NAMALWA (cell line): ENCODE results near the gene OPA3.
"Not testable (repeated sequence)": the region's sequence is repeated elsewhere in the genome, so short reads cannot be mapped to it uniquely, and the experiment has no call there.

Experiments used
- DNase-seq: peaks from one replicate; pipeline ENCODE4 v3.0.0-alpha.2; 2015; ENCODE audit warnings: low spot score

The OPA3 gene

DNA sequence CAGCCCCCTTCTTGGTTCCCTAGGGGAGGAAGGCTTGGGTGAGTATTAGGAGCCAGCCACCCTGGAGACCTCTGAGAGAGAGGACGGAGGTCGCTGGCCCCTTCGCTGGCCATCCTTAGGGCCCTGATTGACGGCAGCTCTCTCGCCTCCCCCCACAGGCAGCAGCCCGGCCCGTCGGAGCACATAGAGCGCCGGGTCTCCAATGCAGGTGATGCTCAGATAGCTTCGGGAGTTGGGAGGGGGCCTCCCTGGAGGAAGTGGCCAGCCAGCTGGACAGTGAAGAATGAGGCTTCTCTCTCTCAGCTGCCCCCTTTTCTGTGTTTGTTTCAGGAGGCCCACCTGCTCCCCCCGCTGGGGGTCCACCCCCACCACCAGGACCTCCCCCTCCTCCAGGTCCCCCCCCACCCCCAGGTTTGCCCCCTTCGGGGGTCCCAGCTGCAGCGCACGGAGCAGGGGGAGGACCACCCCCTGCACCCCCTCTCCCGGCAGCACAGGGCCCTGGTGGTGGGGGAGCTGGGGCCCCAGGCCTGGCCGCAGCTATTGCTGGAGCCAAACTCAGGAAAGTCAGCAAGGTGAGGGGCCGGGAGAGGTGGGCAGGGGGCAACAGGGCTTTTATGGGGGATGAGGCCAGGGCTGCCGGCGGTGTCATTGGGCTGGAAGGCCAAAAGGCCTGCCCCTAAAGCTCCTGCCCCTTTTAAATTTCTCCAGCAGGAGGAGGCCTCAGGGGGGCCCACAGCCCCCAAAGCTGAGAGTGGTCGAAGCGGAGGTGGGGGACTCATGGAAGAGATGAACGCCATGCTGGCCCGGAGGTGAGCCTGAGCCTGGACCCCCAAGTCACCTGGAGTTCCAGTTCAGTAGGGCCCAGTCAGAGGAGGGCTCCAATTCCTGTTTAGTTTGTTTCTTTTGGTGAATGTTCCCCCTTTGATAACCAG, 62.3 kb downstream of the OPA3 start:
- DNase-seq = no peak

- DNase-seq = no peak
Observed at GRCh38 chr19:45518469-45518826, 66.2 kb downstream of the OPA3 start.

GRCh38 chr19:45517641-45518468, 66.7 kb downstream of the OPA3 start:
- no peak for DNase-seq

DNA sequence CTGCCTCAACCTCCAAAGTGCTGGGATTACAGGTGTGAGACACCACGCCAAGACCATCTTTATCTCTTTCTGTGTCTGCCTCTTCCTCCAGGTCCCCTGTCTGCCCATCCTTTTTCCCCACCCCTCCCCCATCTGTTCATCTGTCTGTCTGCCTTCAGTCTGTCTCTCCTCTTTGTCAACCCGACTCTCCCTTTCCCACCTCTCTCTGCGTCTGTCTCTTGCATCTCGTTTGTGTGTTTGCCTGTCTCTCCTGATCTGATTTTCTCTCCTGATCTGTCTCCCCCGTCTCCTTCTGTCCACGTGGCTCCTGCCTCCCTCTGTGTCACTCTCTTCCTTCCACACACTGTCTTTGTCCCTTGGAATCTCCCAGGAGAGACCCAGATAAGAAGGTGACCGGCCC, 67.4 kb downstream of the OPA3 start:
- DNase-seq = no peak

DNA sequence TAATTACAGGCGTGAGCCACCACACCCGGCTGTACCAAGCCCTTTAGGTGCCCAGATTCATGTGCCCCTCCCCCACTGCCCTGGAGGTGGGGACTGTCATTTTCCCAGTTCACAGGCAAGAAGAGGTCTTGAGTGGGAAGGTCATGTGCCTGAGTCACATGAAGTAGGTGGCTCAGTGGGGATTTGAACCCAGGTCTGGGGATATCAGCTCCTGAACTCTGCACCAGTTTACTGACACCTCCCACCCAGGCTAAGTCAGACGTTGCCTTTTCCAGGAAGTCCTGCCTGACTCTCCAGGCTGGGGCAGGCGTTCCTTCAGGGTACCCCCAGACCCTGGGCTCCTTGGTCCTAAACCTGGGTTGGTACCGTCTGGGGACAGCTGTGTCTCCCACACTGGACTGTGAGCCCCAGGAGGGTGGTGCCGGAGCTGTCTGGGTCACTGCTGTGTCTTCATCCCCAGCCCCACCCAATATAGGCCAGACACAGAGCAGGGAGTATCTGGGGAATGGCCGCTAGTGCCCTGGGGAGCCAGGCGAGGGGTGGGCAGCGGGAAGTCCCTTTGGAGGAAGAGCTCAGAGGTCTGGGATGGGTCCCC, 68.7 kb downstream of the OPA3 start:
- DNase-seq = no peak

- peak; percentile 62 for DNase-seq
Observed at GRCh38 chr19:45515081-45515624, 69.4 kb downstream of the OPA3 start.

- no peak for DNase-seq
Observed at GRCh38 chr19:45514376-45515051, 70.1 kb downstream of the OPA3 start.

- no peak for DNase-seq
Observed at GRCh38 chr19:45512881-45513483, 71.6 kb downstream of the OPA3 start.

DNA sequence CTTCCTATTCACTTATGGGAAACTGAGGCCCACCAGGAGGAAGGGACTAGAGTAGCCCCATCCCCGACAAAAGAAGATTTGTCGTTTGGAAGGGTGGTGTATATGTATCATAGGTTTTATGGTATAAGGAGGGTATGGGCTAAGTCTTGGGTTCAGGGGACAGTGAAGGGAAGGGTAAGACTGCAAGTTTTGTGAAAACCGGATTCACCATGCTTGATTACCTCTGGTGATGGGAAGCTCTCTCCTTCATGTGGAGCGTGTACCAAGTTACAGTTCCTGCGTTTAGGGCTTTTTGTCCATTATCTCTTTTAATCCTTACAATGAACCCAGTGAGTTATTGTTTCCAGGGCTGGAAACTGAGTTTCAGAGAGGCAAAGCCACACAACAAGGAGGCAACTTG, 73.5 kb downstream of the OPA3 start:
- DNase-seq = no peak

GRCh38 chr19:45510352-45510751, 74.2 kb downstream of the OPA3 start:
- DNase-seq = not testable (repeated sequence)

DNA sequence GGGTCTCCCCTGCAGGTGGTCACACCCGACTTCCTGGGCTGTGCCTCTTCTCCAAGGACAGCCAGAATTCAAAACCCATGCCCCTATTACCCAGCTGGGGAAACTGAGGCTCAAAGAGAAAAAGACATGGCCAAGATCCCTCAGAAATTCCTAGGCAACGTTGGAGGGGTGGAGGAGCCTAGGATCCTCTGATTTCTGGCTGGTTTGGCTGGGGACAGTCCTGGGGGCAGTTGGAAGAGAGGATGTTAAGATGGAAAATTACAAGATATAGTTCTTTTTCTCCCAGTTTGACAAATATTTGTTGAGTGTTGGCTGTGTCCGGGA, 74.9 kb downstream of the OPA3 start:
- no peak for DNase-seq

- peak; percentile 62 for DNase-seq
Observed at GRCh38 chr19:45508861-45509691, 75.5 kb downstream of the OPA3 start.

DNA sequence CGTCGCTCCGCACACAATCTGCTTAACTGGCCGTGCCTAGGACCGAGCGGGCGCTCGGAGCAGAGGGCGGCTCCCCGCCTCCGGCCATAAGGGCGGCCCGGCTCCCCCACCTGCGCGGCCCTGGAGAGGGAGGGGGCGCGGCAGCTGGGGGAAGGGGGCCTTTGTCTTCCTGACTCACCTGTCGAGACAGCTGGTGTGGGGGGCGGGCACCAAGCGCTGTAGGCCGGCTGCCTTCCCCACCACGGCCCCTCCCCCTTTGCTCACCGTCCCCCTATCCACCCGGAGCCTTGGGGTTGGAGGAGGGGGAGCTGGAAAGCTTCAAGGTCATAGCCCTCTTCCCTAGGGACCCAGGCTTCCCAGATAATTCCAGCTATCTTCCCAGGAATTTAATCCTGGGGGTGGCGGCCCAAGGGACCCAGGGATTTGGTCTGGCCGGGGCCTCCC, 76.2 kb downstream of the OPA3 start:
- peak; percentile 45 for DNase-seq

- DNase-seq = no peak
Observed at GRCh38 chr19:45507872-45508416, 76.7 kb downstream of the OPA3 start.

GRCh38 chr19:45506989-45507871, 77.4 kb downstream of the OPA3 start, which contains the start of gene VASP:
VASP (plus strand) TSS chr19:45507479; CDS start chr19:45507772, 293 bp downstream.
- DNase-seq = peak; percentile 96

- DNase-seq = peak; percentile 94
Observed at GRCh38 chr19:45506246-45506988, 78.2 kb downstream of the OPA3 start.

- no peak for DNase-seq
Observed at GRCh38 chr19:45505996-45506245, 78.7 kb downstream of the OPA3 start.

DNA sequence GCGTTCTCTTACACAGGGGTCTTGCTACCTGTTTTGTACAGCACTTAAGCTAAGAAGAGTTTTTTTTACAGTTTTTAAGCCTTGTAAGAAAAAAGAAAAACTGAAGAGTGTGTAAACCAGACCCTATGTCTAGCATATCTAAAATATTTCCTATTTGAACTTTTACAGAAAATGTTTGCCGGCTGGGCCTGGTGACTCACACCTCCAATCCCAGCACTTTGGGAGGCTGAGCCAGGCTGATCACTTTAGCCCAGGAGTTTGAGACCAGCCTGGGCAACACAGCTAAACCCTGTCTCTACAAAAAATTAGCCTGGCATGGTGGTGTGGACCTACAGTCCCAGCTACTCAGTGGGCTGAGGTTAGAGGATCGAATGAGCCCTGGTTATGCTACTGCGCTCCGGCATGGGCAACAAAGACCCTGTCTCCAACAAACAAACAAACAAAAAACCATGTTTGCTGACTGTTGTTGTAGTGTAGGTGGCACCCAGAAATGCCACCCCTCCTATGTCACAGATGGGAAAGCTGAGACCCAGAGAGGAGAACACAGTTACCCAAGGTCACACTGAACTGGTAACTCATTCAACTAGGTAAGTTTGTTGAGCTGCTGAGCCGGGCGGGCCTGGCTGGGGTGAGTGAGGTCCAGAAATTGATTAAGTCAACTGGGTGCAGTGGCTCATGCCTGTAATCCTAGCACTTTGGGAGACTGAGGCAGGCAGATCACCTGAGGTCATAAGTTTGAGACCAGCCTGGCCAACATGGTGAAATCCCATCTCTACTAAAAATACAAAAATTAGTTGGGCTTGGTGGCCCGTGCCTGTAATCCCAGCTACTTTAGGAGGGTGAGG, 79.2 kb downstream of the OPA3 start:
- no peak for DNase-seq
